Spleen (tissue), 11 donors: ENCODE data around the gene BBC3. TPM values are rescaled to one million over a fixed set of nuclear protein-coding genes. Genes with fewer than 3 reads are reported as not detected.
A peak's percentile ranks its signal among the peaks of the same experiment; 100 is the strongest.

Experiments used
- DNase-seq: peaks from one replicate; pipeline ENCODE4 v3.0.0-alpha.2; 2020
- H3K27ac ChIP-seq, 8 donors: fragments of 200-600 bp; sonication (generic) in 7 of 8; 1 replicate in 4 of 8; 2 replicates in 4 of 8; pipeline versions ENCODE4 v1.5.0 to v1.8.0; 2016 to 2021; ENCODE audit warnings: inconsistent platforms in 4 of 8, mild to moderate bottlenecking in 4 of 8, moderate library complexity in 1 of 8
- H3K27me3 ChIP-seq, 7 donors: fragments of 200-600 bp; sonication (generic) in 6 of 7; replicated peaks in 1 of 7; 1 replicate in 4 of 7; 2 replicates in 3 of 7; pipeline versions ENCODE4 v1.5.0 to v1.8.0; 2016 to 2021; ENCODE audit warnings: inconsistent platforms in 3 of 7, mild to moderate bottlenecking in 1 of 7
- H3K36me3 ChIP-seq, 6 donors: fragments of 200-600 bp; sonication (generic) in 5 of 6; 1 replicate in 4 of 6; 2 replicates in 2 of 6; pipeline versions ENCODE4 v1.5.0 to v1.8.0; 2016 to 2021; ENCODE audit warnings: inconsistent platforms in 2 of 6
- H3K4me1 ChIP-seq, 6 donors: fragments of 200-600 bp; sonication (generic) in 5 of 6; 1 replicate in 3 of 6; 2 replicates in 3 of 6; pipeline versions ENCODE4 v1.5.0 to v1.8.0; 2016 to 2021; ENCODE audit warnings: inconsistent platforms in 3 of 6
- H3K4me3 ChIP-seq, 8 donors: fragments of 200-600 bp; sonication (generic) in 7 of 8; 1 replicate in 4 of 8; 2 replicates in 4 of 8; pipeline versions ENCODE4 v1.5.0 to v1.8.0; 2016 to 2021; ENCODE audit warnings: inconsistent platforms in 4 of 8, mild to moderate bottlenecking in 4 of 8, moderate library complexity in 2 of 8
- H3K9me3 ChIP-seq, 8 donors: fragments of 200-600 bp; sonication (generic) in 7 of 8; 1 replicate in 4 of 8; 2 replicates in 4 of 8; pipeline versions ENCODE4 v1.5.0 to v1.8.0; 2016 to 2021; ENCODE audit warnings: inconsistent platforms in 4 of 8
- POLR2A ChIP-seq, 3 donors: fragments of 450-650 bp; IDR thresholded peaks; one replicate each; pipeline ENCODE4 v1.5.1; 2017; ENCODE audit warnings: antibody characterized with exemption in 3 of 3, mild to moderate bottlenecking in 1 of 3
- POLR2AphosphoS5 ChIP-seq, 3 donors: sonication (generic); formaldehyde crosslinking; IDR thresholded peaks; one replicate each; pipeline ENCODE4 v1.5.1; 2017; ENCODE audit warnings: antibody characterized with exemption in 3 of 3
- WGBS, 5 donors: extraction: QIAGEN DNeasy Blood & Tissue Kit in 3 of 5; methylation state at CpG; one replicate each; pipeline versions ENCODE4 v1.1.5 to v1.1.7; 2013 to 2018; 5-methylcytosine and 5-hydroxymethylcytosine counted together
- intact Hi-C: fragments of 100-400 bp; cut with DNase I; formaldehyde crosslinking; loops from one replicate; pipeline ENCODE4 v1.15.0; 2023; ENCODE audit warnings: low total_unique reads
- polyA plus RNA-seq, 3 donors: library from polyadenylated mRNA; stranded (reverse); fragments of 200-250 nt; gene quantifications; one replicate each; pipeline ENCODE4 v1.2.1, GENCODE V29; 2013
- total RNA-seq, 7 donors: library from RNA; depleted of rRNA in 3 of 7; stranded (reverse); fragments of >200 nt in 3 of 7; fragmentation: NEBNext Ultra II Directional in 4 of 7; extraction: Animal tissue kit (Norgen Biotek cat#: 25700) in 4 of 7; gene quantifications; one replicate each; pipeline versions ENCODE4 v1.1.0 to v1.2.1, GENCODE V29; 2016 to 2021
- TF ChIP-seq, protein P1 (sequence below), 11 experiments: fragments of 200-600 bp in 7 of 11; fragments of 450-650 bp in 4 of 11; sonication (generic) in 4 of 11; IDR thresholded peaks in 8 of 11; conservative IDR thresholded peaks in 3 of 11; 1 replicate in 7 of 11; 2 replicates in 4 of 11; pipeline versions ENCODE4 v1.4.0 to v1.8.0; 2016 to 2021; ENCODE audit warnings: antibody characterized with exemption in 11 of 11, inconsistent platforms in 4 of 11, mild to moderate bottlenecking in 1 of 11
- donor health status: healthy with polysubstance abuse.
- donor health status: DM: no; HTN: no; CAD: no; lungs with moderate emphysema.
- donor health status: DM: no; HTN: no; CAD: no.
- donor health status: Bipolar disorder and iron deficiency.
- donor health status: healthy.
- donor health status: DM: no; HTN: no; CAD: no.
- donor health status: DM: yes; HTN: yes; CAD: no.

Gene BBC3
- total and polyA plus RNA-seq, 10 donors: 6.3 to 17.0 (median 11.0) TPM

DNA sequence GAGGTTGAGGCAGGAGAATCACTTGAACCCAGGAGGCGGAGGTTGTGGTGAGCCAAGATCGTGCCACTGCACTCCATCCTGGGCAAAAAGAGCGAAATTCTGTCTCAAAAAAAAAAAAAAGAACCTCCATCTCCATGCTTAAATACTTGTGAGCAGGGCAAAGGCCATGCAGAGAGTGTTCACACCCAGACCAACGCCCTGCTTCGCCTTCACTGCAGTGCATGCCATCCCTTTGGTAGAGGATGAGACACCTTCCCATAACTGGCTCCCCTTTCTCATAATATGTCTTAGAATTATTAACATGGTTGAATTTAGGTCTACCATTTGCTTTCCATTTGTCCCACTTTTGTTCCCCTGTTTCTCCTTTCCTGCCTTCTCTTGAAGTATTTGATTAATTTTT, 15.4 kb downstream of the BBC3 start:
- Histone ChIP-seq H3K36me3 (peaks cover 0 to 8% (median 3%) of the 10 kb centered on the region in 6 donors), H3K4me1 (peaks cover 4 to 12% (median 8%) of the 10 kb centered on the region in 6 donors), H3K27ac (no peak overlapping the region), H3K27me3 (no peaks in the 10 kb centered on the region), H3K9me3 (no peaks in the 10 kb centered on the region), H3K4me3 (no peak overlapping the region)
- WGBS, 5 donors: 84 to 98% (median 95%) methylated on average over 5 of the region's 5 CpGs
- no peak for DNase-seq
- intact Hi-C loops: no loop called here
- TF ChIP-seq, protein P1, sequence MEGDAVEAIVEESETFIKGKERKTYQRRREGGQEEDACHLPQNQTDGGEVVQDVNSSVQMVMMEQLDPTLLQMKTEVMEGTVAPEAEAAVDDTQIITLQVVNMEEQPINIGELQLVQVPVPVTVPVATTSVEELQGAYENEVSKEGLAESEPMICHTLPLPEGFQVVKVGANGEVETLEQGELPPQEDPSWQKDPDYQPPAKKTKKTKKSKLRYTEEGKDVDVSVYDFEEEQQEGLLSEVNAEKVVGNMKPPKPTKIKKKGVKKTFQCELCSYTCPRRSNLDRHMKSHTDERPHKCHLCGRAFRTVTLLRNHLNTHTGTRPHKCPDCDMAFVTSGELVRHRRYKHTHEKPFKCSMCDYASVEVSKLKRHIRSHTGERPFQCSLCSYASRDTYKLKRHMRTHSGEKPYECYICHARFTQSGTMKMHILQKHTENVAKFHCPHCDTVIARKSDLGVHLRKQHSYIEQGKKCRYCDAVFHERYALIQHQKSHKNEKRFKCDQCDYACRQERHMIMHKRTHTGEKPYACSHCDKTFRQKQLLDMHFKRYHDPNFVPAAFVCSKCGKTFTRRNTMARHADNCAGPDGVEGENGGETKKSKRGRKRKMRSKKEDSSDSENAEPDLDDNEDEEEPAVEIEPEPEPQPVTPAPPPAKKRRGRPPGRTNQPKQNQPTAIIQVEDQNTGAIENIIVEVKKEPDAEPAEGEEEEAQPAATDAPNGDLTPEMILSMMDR (IDR thresholded peaks at IDR 0.05 in 8 of 11, conservative IDR thresholded peaks at IDR 0.05 in 3 of 11): no peak
- TF ChIP-seq POLR2AphosphoS5 (IDR thresholded peaks at IDR 0.05) (no peak), POLR2A (IDR thresholded peaks at IDR 0.05) (no peak)

DNA sequence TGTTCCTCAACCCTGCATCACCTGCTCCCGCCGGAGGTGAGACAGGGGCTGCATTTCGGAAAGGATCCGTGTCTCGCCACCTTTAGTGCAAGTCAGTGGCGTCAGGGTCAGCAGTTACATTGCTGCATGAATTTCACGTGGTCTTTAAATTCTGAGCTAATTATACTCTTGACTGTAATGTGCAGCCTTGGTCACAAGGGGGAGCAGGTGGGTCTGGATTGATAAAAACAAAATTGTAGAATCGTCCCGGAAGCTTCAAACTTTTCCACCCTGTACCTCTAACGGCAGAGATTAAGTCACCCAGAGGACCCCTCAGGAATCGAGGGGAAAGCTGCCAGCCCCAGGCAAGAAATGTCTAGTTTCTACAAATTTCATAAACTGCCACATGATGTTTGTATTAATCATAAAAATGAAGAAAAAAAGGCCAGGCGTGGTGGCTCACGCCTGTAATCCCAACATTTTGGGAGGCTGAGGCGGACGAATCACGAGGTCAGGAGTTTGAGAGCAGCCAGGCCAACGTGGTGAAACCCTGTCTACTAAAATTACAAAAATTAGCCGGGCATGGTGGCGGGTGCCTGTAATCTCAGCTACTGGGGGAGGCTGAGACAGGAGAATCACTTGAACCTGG, 20.2 kb downstream of the BBC3 start:
- Histone ChIP-seq H3K4me1 (peaks cover 4 to 16% (median 12%) of the 10 kb centered on the region in 6 donors), H3K27ac (peak overlapping the region; percentile 8 to 73 (median 62)), H3K4me3 (no peak overlapping the region), H3K27me3 (no peaks in the 10 kb centered on the region), H3K36me3 (peaks cover 0 to 48% (median 36%) of the 10 kb centered on the region in 6 donors), H3K9me3 (no peaks in the 10 kb centered on the region)
- 29 to 37% (median 32%) methylated on average over 19 of the region's 19 CpGs for WGBS, 5 donors
- intact Hi-C loops: no loop called here
- DNase-seq: peak; percentile 77
- peak in 2 of 3 donors; percentile 1 to 33 for TF ChIP-seq POLR2AphosphoS5 (IDR thresholded peaks at IDR 0.05)
- TF ChIP-seq POLR2A (IDR thresholded peaks at IDR 0.05): no peak
- TF ChIP-seq, protein P1 (IDR thresholded peaks at IDR 0.05 in 8 of 11, conservative IDR thresholded peaks at IDR 0.05 in 3 of 11): peak; percentile 68 to 92 (median 86)

DNA sequence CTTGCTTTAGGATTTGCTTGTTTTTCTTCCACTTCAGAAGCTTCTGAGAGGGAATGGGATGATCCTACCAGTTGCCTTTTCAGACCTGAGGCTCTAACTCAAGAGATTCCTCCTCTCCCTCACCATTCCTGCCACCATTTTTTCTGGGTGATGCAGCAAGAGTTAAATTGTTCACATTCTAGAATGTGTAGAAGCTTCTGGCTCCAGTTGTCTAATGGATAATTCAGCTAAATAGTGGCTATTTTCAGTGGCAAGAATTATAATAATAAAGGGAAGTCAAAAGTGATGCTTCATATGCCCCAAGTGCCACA, 20.9 kb downstream of the BBC3 start:
- no peaks in the 10 kb centered on the region for H3K9me3 ChIP-seq
- no peak for TF ChIP-seq POLR2AphosphoS5 (IDR thresholded peaks at IDR 0.05)
- TF ChIP-seq POLR2A (IDR thresholded peaks at IDR 0.05): no peak
- TF ChIP-seq, protein P1 (IDR thresholded peaks at IDR 0.05 in 8 of 11, conservative IDR thresholded peaks at IDR 0.05 in 3 of 11): no peak
- H3K4me3 ChIP-seq: no peak overlapping the region
- H3K4me1 ChIP-seq: peaks cover 4 to 16% (median 12%) of the 10 kb centered on the region in 6 donors
- intact Hi-C loops: no loop called here
- no peak for DNase-seq
- H3K36me3 ChIP-seq: peaks cover 0 to 55% (median 43%) of the 10 kb centered on the region in 6 donors
- no peaks in the 10 kb centered on the region for H3K27me3 ChIP-seq
- H3K27ac ChIP-seq: peak overlapping the region in 2 of 8 donors; percentile 70 to 73

DNA sequence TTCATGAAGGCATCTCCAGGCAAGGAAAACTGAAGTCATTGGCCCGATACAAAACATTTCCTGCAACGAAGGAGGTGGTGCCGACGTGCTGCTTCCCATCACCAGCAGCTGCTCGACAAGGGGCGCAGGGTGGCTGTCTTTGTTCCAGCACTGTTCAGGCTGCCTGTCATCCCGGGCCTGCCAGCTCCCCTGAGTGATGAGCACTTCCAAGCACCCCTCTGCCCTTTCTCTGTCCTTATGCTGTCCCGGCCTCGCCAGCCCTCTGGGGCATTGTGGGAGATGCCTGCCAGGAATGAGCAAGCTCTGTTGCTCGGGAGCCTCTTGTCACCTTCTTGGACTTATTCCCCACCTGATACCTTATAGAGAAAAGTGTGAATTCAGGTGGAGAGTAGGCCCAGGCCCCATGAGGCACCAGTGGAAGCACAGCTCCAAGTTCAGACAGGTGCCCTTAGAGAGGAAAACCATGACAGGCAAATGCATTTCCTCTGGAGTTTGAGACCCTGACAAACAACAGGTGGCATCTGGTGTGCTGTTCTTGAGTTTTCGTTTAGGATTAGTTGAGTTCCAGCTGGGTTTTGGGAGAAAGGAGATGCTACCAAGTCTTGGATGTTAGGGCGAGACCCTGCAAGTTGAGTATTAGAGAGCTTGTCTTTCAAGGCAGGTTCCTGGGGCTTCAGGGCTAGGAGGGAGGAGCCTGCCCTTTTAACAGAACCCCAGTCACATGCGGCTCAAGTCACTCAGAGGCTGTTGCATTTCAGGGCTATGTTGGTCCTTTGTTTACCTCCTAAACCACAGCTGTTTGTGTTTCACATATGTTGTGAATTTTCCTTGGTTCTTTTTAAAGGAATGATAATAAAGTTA, 21.4 kb downstream of the BBC3 start:
- Histone ChIP-seq H3K27me3 (no peaks in the 10 kb centered on the region), H3K27ac (no peak overlapping the region), H3K36me3 (peaks cover 0 to 61% (median 49%) of the 10 kb centered on the region in 6 donors), H3K9me3 (no peaks in the 10 kb centered on the region), H3K4me1 (peaks cover 4 to 16% (median 12%) of the 10 kb centered on the region in 6 donors), H3K4me3 (no peak overlapping the region)
- TF ChIP-seq, protein P1 (IDR thresholded peaks at IDR 0.05 in 8 of 11, conservative IDR thresholded peaks at IDR 0.05 in 3 of 11): no peak
- no peak for TF ChIP-seq POLR2AphosphoS5 (IDR thresholded peaks at IDR 0.05)
- TF ChIP-seq POLR2A (IDR thresholded peaks at IDR 0.05): no peak
- intact Hi-C loops: loop anchor here (5.0 kb wide), 1 partner anchor 33 kb away; no protein-coding TSS in a partner anchor
- no peak for DNase-seq
- 86 to 95% (median 88%) methylated on average over 13 of the region's 13 CpGs for WGBS, 5 donors
